ENCODE measurements around the gene WDR7.

DNA sequence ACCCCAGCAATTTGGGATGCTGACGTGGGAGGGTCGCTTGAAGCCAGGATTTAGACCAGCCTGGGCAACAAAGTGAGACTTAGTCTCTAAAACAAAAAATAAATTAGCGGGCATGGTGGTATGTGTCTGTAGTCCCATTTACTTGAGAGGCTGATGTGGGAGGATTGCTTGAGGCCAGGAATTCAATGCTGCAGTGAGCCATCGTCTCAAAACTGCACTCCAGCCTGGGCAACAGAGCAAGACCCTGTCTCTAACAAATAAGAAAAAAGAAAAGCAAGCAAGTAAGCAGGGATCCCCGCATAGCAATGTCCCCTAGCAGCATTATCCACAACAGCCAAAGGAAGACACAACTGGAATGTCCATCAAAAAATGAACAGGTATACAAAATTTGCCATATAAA, 16.2 kb upstream of the WDR7 start:
- TF ChIP-seq, protein P1, sequence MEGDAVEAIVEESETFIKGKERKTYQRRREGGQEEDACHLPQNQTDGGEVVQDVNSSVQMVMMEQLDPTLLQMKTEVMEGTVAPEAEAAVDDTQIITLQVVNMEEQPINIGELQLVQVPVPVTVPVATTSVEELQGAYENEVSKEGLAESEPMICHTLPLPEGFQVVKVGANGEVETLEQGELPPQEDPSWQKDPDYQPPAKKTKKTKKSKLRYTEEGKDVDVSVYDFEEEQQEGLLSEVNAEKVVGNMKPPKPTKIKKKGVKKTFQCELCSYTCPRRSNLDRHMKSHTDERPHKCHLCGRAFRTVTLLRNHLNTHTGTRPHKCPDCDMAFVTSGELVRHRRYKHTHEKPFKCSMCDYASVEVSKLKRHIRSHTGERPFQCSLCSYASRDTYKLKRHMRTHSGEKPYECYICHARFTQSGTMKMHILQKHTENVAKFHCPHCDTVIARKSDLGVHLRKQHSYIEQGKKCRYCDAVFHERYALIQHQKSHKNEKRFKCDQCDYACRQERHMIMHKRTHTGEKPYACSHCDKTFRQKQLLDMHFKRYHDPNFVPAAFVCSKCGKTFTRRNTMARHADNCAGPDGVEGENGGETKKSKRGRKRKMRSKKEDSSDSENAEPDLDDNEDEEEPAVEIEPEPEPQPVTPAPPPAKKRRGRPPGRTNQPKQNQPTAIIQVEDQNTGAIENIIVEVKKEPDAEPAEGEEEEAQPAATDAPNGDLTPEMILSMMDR (IDR thresholded peaks at IDR 0.05 in 2 of 3, conservative IDR thresholded peaks at IDR 0.05 in 1 of 3; ENCODE audit: control insufficient read depth in 2 of 3, extremely low read depth in 1 of 3, insufficient read depth in 1 of 3, low read depth in 3 of 3, low read length in 3 of 3), result no peak
- TF ChIP-seq SP1 (IDR thresholded peaks at IDR 0.05; ENCODE audit: low read depth, low read length) (no peak), SPI1 (IDR thresholded peaks at IDR 0.05; ENCODE audit: borderline replicate concordance, insufficient read depth, low read depth, low read length) (no peak), SMC3 (IDR thresholded peaks at IDR 0.05; ENCODE audit: borderline replicate concordance, low read length) (no peak), TARDBP (IDR thresholded peaks at IDR 0.05; ENCODE audit: borderline replicate concordance) (no peak), NFXL1 (IDR thresholded peaks at IDR 0.05; ENCODE audit: borderline replicate concordance) (no peak), DPF2 (IDR thresholded peaks at IDR 0.05) (no peak), POLR2A (IDR thresholded peaks at IDR 0.05; ENCODE audit: low read depth, low read length) (no peak), BCL3 (IDR thresholded peaks at IDR 0.05; ENCODE audit: borderline replicate concordance, insufficient read depth, low read depth, low read length, poor library complexity, severe bottlenecking) (no peak)
